GM19035 (cell line): ENCODE results near the gene TAF4.
"Not testable (repeated sequence)": the region's sequence is repeated elsewhere in the genome, so short reads cannot be mapped to it uniquely, and the experiment has no call there.

Experiments used
- ATAC-seq: cut with Tn5 transposase; IDR thresholded peaks from one replicate; pipeline ENCODE4 v1.9.1; 2021; ENCODE audit not compliant: unreplicated experiment

Gene TAF4

GRCh38 chr20:62079166-62079565 is 13.5 kb upstream of the TAF4 start:
- no peak for ATAC-seq

- ATAC-seq, result no peak
Observed at GRCh38 chr20:62073323-62073722, 7.6 kb upstream of the TAF4 start.

- ATAC-seq, result not testable (repeated sequence)
Observed at GRCh38 chr20:62071669-62072430, 6.2 kb upstream of the TAF4 start.

GRCh38 chr20:62069741-62070216 is 4.1 kb upstream of the TAF4 start:
- ATAC-seq, result no peak

- ATAC-seq, result no peak
Observed at GRCh38 chr20:62068997-62069396, 3.3 kb upstream of the TAF4 start.

GRCh38 chr20:62067547-62068260 is 2.0 kb upstream of the TAF4 start:
- no peak for ATAC-seq

GRCh38 chr20:62066983-62067433 is 1.3 kb upstream of the TAF4 start:
- ATAC-seq, result no peak

GRCh38 chr20:62066339-62066982 is 780 bp upstream of the TAF4 start:
- ATAC-seq, result peak; percentile 26

GRCh38 chr20:62064770-62065673 is 659 bp downstream of the TAF4 start:
- peak; percentile 37 for ATAC-seq

GRCh38 chr20:62063981-62064769 is 1.5 kb downstream of the TAF4 start:
- no peak for ATAC-seq

GRCh38 chr20:62063315-62063980 is 2.2 kb downstream of the TAF4 start:
- ATAC-seq, result no peak

GRCh38 chr20:62062661-62063314 is 2.9 kb downstream of the TAF4 start:
- no peak for ATAC-seq

GRCh38 chr20:62061851-62062423 is 3.7 kb downstream of the TAF4 start:
- ATAC-seq, result no peak

GRCh38 chr20:62060631-62061541 is 4.8 kb downstream of the TAF4 start:
- no peak for ATAC-seq

- ATAC-seq, result no peak
Observed at GRCh38 chr20:62059920-62060630, 5.6 kb downstream of the TAF4 start.

- ATAC-seq, result no peak
Observed at GRCh38 chr20:62059401-62059800, 6.3 kb downstream of the TAF4 start.

GRCh38 chr20:62058941-62059340 is 6.7 kb downstream of the TAF4 start:
- no peak for ATAC-seq
